Brain microvascular endothelial cell (primary cell): Measurements from ENCODE around the gene CABLES1.

Experiments used
- DNase-seq: peaks from one replicate; pipeline ENCODE4 v3.0.0-alpha.2; 2020
- H3K27ac ChIP-seq: fragments of 250-450 bp; sonication (Bioruptor Pico); 2 replicates; pipeline ENCODE4 v1.5.1; 2020; ENCODE audit warnings: mild to moderate bottlenecking, moderate library complexity
- H3K27me3 ChIP-seq: fragments of 250-450 bp; sonication (Bioruptor Pico); replicated peaks from 2 replicates; pipeline ENCODE4 v1.5.1; 2020; ENCODE audit warnings: mild to moderate bottlenecking
- H3K36me3 ChIP-seq: fragments of 250-450 bp; sonication (Bioruptor Pico); replicated peaks from 2 replicates; pipeline ENCODE4 v1.5.1; 2020; ENCODE audit warnings: mild to moderate bottlenecking
- H3K4me3 ChIP-seq: 2 replicates; pipeline ENCODE4 v1.5.1; 2011; ENCODE audit warnings: low read depth, mild to moderate bottlenecking, control low read depth, low read length, moderate library complexity
- CTCF ChIP-seq: IDR thresholded peaks from 2 replicates; pipeline ENCODE4 v1.5.1; 2011; ENCODE audit warnings: low read depth, mild to moderate bottlenecking, moderate library complexity, low read length, control low read depth, inconsistent platforms; ENCODE audit errors: missing control alignments
- in situ Hi-C: cut with HindIII; loops from 2 replicates; pipeline ENCODE4 v1.10.0; 2017; ENCODE audit warnings: low sequenced_read_pairs, low pct_ligation_motif_present

Gene CABLES1

DNA sequence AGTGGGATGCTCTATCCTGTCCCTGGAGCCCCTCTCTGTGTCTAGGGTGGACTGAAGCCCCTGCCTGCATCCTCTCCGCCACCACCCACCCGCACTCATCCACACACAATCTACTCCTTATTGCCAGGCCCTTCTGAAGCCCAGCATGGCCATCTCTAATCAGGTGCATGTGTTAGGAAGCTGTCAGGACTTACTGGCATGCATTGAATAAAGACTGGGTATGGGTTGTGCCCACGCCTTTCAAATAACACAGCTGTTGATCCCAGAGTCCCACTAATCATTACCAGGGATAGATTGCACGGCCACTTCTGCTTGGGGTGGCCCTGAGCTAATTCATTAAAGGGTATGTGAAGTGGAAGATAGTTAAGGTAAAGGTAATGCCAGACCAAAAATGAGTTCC, 88.4 kb downstream of the CABLES1 start:
- Histone ChIP-seq H3K36me3 (peaks cover 3% of the 10 kb centered on the region), H3K27ac (no peak overlapping the region), H3K4me3 (no peak overlapping the region), H3K27me3 (no peaks in the 10 kb centered on the region)
- DNase-seq = no peak
- in situ Hi-C loops = no loop called here
- TF ChIP-seq CTCF = no peak

DNA sequence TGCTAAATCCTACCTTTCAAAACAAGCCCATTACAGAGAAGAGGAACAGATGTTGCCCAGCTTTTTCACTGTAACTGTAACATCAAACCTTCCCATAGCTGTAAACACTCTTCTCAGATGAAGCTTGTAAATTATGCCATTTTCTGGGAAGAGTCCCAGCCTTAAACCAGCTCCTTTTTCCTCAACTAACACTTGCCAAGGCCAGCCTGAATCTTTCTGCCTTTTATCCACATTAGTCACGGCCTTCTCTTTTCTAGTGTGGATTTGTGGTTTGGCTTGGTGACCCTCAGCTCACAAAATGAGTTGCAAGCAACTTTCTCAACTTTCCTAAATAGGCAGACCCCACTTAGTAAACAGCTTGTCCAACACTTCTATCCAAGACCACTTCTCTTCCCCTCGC, 90.2 kb downstream of the CABLES1 start:
- DNase-seq = peak; percentile 79
- in situ Hi-C loops = no loop called here
- peak overlapping the region; percentile 90 for H3K27ac ChIP-seq
- TF ChIP-seq CTCF = no peak
- no peak overlapping the region for H3K4me3 ChIP-seq
- H3K27me3 ChIP-seq = no peaks in the 10 kb centered on the region
- H3K36me3 ChIP-seq = peaks cover 3% of the 10 kb centered on the region

GRCh38 chr18:23226391-23226790, 91.1 kb downstream of the CABLES1 start:
- Histone ChIP-seq H3K27me3 (no peaks in the 10 kb centered on the region), H3K27ac (peak overlapping the region; percentile 90), H3K4me3 (no peak overlapping the region), H3K36me3 (peaks cover 2% of the 10 kb centered on the region)
- peak; percentile 61 for DNase-seq
- no peak for TF ChIP-seq CTCF
- in situ Hi-C loops = no loop called here

GRCh38 chr18:23226930-23227725, 91.8 kb downstream of the CABLES1 start:
- Histone ChIP-seq H3K36me3 (no peaks in the 10 kb centered on the region), H3K4me3 (no peak overlapping the region), H3K27me3 (no peaks in the 10 kb centered on the region), H3K27ac (peak overlapping the region; percentile 90)
- DNase-seq = peak; percentile 84
- in situ Hi-C loops = no loop called here
- TF ChIP-seq CTCF = no peak

DNA sequence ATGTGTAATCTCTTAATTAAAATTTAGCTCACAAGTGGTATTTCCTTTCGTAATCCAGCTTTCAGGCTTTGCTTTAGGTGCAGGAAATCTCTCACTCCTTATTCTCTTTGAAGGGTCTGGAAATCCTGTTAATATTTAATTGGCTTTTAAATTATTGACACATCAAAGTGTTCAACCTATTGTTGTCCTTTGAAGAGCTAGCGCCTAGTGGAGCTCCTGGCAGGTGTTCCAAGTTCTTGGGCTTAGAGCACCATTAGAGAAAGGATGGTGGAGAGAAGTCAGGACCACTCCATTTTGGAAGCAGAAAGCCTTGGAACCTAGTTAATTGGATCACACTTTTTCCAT, 92.4 kb downstream of the CABLES1 start:
- Histone ChIP-seq H3K27ac (peak overlapping the region; percentile 90), H3K4me3 (no peak overlapping the region), H3K27me3 (no peaks in the 10 kb centered on the region), H3K36me3 (no peaks in the 10 kb centered on the region)
- TF ChIP-seq CTCF = no peak
- in situ Hi-C loops = no loop called here
- DNase-seq = no peak
